Measurements from ENCODE around the gene FCER1G.
"Not testable (repeated sequence)": the region's sequence is repeated elsewhere in the genome, so short reads cannot be mapped to it uniquely, and the experiment has no call there.

The FCER1G gene

DNA sequence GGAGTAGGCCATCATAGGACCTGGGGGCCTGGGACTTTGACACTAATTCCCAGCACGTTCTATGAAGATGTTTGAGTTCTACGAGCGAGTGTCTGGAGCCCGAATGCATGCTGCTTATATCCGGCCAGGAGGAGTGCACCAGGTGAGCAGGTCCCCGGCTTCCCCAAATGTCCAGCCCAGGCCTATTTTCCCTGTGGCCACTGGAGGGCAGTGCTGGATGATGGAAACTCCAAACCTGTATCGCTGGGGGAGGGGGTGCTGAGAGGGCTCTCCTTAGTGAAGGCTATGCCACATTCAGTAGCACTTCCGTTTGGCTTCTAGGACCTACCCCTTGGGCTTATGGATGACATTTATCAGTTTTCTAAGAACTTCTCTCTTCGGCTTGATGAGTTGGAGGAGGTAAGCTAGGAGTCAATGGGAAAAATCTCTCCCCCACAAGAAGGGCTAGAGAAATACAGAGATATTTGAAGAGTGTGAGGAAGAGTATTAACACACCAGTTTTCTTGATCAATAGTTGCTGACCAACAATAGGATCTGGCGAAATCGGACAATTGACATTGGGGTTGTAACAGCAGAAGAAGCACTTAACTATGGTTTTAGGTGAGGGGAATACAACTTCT lies 5.2 kb upstream of the FCER1G start:
- DNase-seq = no peak

DNA sequence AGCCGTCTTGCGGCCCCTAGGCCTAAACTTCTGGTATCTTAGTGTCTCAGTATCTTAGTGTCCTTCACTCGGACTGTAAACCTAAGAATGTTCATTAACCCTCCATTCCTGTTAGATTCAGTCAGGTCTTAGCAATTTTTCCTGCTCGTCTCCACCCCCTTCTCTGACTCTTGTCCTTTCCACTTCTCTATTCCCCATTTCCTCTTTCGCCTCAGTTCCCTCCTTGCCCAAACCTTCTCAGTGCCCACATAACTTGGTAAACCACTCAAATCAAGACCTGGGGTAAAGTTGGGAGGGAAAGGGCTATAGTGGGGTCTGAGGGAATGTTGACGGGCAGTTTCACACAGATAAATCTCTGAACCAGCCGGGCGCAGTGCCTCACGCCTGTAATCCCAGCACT lies 726 bp upstream of the FCER1G start:
- DNase-seq = no peak

DNA sequence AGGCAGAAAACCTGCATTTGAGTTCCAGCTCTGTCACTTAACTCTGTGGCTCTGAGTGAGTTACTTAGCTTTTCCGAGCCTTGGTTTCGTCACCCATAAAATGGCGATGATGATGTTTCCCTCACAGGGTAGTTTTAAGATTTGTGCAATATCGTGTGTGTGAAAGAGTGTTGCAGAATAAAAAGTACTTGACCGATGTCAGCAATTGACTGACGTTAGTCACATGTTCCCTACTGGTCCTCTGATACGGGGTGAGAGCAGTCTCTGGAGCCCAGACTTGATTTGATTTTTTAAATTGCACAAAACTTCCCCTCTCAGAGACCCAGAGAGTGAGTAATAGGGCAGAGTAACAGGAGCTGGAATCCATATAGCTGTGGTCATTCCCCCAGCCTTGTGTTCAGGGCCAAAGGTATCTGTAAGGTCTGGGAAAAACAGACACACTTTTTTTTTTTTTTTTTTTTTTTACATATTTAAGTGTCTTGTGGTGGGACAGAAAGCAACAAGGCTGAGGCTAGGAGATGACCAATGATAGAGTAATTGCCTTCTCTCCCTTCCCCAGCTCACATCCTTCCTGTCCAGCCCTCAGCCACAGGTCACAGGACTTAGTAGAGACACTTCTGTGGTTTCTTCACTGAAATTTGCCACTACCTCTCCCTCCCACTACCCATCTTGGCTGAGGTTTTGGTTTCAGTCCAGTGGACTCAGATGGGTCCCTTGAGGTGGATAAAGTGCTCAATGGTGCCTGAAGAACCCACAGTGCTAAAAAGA lies 2.0 kb downstream of the FCER1G start:
- DNase-seq = peak; percentile 23

DNA sequence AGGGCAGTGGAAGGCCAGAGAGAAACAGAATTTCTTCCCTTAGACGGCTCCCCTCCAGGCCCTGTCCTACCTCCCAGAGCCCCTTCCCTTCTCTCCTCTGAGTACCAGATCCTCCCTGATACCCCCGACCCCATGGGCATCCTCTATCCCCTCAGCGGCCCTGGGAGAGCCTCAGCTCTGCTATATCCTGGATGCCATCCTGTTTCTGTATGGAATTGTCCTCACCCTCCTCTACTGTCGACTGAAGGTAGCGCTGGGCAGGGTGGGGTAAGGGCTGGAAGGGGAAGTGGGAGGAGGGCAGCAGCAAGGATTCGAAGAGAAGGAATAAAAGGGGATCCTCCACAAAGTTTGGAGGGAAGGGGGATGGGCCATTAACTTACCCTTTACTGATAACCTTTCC lies 2.7 kb downstream of the FCER1G start:
- no peak for DNase-seq

DNA sequence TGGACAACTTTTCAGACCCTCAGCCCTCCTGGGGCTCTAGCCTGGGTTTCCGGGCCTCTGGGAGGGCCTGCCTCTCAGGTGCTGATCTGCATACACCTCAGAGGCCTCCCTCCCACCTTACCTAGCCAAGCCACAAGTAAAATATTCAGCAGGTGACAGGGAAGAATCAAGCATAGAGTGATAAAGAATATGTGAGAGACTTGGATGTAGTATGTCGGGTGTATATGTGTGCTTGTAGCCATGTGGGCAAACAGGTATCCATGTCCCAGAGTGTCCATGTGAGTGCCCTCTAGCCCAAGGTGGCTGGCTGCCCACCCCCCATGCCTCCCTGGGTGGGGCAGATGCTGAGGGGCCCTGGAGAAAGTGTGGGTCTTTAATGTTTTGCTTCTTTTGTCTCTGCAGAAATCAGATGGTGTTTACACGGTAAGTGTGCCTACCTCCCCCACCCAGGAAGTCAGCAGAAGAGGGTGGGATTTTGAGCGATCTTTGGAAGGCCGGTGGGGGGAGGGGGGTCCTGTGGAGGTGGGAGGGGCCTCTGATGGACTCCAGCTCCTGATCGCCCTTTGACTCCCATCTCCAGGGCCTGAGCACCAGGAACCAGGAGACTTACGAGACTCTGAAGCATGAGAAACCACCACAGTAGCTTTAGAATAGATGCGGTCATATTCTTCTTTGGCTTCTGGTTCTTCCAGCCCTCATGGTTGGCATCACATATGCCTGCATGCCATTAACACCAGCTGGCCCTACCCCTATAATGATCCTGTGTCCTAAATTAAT lies 3.4 kb downstream of the FCER1G start:
- DNase-seq = peak; percentile 67

DNA sequence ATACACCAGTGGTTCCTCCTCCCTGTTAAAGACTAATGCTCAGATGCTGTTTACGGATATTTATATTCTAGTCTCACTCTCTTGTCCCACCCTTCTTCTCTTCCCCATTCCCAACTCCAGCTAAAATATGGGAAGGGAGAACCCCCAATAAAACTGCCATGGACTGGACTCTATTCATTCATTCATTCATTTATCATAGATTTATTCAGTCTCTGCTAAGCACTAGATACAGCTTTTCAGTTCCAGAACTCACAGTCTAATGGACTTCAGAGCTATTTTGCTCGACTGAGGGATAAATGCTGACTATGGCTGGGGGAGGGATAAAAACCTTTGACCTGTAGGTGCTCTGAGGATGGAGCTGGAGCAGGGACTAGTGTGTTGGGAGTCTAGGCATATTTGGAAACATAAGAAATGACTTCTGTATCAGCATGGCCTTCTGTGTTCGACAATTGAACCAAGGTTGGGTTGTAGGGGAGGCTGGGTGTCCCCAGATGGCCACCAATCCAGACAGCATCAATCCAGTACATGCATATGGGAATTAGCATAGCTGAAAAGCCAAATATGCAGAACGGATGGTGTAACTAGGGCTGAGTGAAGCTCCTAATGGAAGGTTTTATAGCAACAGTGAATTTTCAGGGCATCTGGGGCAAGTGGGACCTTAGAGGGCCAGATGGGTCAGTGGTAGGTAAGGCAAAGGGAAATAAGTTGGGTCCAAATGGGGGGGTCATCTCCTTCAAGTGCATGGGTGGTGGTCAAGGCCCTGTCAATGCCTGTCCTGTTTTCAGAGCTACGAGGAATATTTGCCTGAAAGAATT lies 4.2 kb downstream of the FCER1G start:
- DNase-seq = no peak

DNA sequence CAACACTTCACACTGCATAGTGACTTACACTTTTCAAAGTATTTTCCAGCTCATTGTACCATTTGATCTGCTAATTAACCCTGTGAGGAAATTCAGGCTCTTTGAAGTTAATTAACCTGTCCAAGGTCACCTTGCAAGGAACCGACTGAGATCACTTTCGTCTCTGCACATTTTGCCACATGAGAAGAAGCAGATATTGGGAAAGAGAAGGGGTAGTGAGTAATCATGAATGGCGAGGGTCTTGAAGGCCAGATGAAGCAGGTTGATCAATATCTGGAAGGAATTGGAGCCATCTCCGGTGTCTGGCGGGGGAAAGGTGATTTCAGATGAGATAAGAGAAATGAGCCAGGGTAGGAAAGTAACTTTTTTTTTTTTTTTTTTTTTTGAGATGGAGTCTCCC lies 4.9 kb downstream of the FCER1G start:
- no peak for DNase-seq

DNA sequence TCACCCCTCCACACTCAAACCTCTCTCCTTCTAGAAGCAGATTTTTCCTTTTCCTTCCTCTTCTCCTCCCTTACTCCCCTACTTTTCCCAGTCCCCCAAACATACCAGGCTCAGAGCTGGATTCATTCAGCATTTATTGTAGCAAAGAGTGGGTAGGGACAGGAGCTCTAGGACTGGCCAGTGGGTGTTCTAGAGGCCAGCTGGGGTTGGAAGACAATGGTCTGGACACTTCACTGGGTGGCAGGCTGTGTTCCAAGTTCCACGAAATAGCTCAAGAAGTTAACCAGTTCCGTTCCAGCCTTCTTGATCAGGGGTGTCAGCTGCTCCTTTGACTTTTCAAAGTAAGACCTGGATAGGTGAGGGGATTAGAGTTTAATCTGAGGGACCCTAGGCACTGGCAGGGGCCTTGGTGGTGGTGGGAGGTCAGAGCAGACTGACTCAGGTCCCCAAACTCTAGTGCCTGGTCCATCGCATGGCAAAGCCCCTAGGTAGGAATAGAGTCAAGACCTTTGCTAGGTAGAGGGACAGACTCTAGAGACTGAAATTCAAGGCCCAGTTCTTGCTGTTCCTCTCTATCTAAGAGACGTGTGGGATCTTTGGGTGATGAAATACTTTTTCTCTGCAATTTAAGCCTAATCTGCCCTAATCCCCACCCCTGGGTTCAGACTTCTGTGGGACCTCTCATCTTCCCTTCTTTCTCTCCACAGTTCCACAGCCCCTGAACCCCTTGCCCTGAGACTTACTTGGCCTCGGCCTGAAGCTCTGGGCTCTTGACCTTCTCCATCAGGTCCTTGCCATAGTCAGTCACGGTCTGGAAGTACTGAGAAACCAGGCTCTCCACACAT lies 7.3 kb downstream of the FCER1G start:
- no peak for DNase-seq

DNA sequence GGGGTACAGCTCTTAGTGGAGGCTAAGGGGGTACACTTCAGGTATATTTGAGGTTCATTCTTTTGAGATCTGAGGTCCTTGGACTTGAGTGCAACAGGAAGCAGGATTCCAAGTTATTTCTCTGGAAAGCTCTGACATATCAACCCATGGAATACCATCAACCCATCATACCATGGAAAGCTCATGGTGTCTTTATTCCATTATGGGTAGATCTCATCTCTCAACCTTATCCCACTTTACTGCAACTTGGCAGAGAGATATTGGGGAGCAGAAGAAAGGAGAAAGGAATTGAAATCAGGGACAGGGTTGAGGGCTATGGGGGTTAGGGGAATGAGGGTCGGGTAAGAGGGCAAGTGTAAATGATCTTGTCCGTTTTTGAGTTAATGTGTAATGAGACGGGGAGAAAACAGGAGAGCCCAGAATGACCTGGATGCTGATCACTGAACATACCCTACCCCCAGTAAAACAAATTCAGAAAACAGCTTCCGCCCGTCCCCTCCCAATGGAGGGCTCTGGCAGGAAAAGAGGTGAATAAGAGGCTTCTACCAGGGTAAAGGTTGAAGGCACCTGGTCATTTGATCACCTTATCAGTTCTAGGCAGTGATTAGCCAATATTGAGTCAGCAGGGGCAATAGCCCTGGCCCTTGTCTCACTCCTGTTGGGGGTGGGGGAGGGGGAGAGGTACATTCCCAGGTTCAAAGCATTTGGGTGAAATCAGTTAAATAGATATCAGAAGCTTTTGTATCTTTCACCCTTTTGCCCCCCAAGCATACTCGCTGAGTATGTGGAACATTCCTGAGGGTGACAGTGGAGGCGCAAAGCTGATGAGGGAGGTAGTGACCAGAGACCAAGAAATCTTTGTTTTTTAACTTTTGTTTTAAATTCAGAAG lies 9.0 kb downstream of the FCER1G start:
- no peak for DNase-seq

DNA sequence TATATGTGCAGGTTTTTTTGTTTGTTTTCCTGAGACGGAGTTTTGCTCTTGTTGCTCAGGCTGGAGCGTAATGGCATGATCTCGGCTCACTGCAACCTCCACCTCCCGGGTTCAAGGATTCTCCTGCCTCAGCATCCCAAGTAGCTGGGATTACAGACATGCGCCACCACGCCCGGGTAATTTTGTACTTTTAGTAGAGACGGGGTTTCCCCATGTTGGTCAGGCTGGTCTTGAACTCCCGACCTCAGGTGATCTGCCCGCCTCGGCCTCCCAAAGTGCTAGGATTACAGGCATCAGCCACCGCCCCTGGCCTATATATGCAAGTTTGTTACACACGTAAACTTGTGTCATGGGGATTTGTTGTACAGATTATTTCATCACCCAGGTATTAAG lies 9.6 kb downstream of the FCER1G start:
- DNase-seq = not testable (repeated sequence)

DNA sequence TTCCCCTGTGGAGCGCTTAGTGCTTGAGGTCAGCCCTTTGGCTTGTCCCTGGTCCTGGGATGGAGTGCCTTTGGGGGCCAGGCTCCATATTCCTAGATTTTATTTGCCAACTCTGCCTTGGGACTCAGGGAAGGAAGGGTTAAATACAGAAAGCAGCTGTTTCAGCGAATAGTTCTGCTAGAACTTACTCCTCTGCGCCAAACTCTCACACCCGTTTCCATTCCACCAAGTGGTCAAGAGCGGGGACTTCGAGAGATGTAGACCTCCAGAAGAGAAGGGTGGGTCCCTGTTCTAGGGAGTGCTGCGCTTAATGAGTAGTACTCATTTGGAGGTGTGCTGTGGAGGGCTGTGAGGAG lies 10.1 kb downstream of the FCER1G start:
- DNase-seq = no peak

DNA sequence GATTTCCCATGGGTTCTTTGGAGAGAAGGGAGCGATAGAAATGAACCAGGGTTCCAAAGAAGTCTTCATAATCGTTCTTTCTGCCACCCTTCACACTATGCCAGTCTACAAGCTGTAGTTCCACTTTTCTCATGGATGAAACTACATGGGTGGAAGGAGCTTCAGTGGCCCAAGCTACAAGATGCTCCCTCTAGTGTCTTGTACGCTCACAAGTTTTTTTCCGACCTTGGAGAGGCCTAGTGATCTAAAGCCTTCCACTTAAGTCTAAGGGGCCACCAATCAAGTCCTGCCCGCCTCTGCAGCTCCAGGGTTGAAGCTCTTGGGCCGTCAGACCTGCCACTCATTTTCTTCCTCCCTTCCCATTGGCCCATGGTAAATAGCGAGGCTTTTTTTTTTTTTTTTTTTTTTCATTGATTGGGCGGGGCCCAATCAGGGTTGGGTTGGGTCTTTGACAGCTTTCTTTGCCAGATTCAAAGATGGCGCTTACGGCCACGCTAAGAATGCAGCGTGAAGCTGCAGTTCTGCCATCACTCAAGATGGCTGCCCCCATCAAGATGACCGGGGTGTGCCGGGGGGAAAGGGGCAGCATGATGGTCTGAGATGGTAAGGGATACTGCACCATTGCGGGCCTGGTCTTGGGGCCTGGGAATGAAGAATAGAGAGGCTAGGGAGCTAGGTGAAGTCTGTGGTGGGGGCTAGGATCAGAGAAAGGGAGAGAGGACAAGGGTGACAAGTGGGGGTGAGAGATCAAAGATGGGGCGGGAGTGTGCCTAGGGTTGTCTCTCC lies 10.6 kb downstream of the FCER1G start, which contains the start of gene TOMM40L:
Gene TOMM40L (plus strand): TSS at position 527 of the 786 bp plus-strand sequence. CDS start 430 bp downstream, outside the sequence.
- peak; percentile 69 for DNase-seq

DNA sequence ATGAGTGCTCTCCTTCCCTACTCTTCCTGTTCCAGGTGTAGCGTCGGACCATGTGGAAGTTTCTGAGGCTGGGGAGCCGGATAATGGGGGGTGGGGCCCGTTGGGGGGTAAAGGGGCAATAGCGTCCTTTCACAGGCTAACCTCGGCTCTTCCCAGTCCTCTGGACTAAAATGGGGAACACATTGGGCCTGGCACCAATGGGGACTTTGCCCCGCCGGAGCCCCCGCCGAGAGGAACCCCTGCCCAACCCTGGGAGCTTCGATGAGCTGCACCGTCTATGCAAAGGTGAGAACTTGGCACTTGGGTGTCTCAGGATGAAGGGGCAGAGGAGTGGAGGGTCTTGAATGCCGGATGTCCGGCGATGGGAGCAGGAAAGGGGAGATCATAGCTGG lies 11.2 kb downstream of the FCER1G start:
- DNase-seq = no peak

DNA sequence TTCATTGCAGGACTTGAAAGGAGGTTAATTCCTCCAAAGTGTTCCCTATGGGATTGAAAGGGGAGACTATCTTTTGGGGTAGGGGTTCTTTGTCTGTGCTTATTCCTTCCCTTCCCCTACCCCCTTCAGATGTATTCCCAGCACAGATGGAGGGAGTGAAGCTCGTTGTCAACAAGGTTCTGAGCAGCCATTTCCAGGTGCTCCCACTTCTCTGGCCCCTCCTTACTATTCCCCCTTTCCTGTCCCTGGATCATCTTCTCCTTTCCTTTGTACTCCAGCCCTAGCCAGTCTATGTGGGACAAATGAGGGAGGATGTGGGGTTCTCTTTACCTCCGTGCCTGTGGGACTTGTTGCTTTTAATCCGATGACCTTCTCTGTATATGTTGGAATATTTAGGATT lies 11.7 kb downstream of the FCER1G start:
- DNase-seq = no peak

DNA sequence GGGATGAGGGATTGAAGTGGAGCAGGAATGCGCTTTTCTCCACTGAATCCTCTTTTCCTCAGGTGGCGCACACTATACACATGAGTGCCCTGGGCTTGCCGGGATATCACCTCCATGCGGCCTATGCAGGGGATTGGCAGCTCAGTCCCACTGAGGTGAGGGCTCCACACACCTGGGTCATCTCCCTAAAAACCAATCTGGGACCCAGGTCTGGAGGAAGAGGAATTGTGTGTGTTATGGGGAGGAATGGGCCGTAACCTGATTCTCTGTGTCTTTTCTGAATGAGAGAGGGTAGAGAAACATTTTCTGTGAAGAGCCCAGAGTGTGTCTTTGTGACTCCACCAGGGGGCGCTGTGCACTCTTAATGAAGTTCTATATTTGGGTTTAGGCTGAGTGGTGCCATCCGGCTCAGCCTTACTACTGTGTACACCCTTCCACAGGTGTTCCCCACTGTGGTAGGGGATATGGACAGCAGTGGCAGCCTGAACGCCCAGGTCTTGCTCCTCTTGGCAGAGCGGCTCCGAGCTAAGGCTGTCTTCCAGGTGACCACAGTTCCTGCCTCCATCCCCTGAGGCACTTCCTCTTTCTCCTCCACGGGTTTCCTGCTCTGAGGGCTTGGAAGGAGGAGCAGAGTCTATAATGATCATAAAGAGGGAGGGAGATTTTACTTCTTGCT lies 12.2 kb downstream of the FCER1G start:
- DNase-seq = peak; percentile 19

DNA sequence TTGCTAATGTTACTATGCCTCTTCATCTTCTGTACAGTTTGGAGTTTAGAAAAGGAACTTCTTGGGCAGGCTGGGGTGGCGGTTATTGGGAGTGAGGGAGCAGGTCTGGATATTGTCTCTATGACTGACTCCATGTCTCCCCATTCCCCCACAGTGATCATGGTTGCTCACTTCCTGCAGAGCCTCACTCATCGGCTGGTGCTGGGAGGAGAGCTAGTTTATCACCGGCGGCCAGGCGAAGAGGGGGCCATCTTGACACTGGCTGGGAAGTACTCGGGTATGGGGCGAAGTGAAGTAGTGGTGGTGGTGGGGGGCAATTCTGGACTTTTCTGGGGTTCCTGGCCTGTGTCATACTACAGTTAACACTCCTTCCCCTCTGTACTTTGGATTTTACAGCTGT lies 12.9 kb downstream of the FCER1G start:
- no peak for DNase-seq

DNA sequence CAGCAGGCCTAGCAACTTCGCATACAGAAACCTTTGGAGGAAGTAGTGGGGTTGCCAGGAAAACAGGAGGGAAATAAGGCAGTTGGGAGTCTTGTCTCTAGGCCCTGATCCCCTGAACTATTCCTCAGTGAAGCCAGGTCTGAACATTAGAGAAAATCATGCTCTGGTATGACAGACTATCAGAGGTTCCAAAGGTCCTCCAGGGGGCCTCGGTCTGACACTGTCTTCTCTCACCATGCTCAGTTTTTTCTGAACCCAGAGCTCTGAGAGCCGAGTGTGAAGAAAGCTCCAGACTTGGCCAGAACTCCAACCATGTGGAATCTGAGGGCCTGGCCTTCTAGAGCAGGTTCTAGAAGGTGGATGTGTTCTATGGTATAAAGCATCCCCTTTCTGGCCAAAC lies 14.8 kb downstream of the FCER1G start:
- no peak for DNase-seq

DNA sequence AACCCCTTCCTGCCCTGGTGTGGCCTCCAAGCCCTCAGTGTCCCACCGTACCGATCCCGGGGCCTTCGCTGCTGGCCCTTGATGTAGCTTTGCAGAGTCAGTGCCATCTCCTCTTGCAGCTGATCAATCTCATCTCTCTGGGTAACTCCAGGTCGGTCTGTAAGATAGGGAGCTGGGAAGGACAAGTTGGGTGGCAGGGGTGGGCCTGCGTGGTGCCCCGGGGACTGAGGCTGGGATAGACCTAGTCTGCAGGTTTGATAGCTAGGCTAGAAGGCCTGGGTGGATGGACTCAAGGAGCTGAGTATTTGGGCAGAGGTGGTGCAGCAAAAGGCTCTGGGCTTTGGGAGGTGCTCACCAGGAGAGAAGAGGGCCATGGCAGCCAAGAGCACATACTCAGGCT lies 15.7 kb downstream of the FCER1G start:
- no peak for DNase-seq

DNA sequence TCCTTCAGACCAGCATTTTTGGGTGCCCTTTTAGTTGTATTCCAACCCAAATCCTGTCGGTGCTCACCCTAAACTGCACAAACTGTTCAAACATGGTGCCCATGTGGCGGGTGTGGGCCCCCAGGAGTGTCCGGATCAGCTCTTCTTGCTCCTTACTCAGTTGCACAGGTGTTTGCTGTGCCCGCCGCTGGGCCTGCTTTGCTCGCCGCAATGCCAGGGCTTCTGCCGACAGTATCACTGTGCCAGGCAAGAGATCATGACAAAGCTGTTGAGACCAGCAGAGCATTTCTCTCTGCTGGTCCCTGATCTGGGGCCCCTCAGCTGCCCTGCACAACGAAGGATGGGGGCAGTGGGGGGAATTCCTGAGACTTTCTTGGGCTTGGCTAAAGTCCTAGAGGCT lies 18.0 kb downstream of the FCER1G start:
- no peak for DNase-seq
